HepG2 (cell line): ENCODE results near the gene UBP1. TPM values are rescaled to one million over a fixed set of nuclear protein-coding genes. Genes with fewer than 3 reads are reported as not detected.

ENCODE experiments used
- ATAC-seq: fragments of 200-7000 bp; cut with Tn5 transposase; 3 replicates; pipeline ENCODE4 v1.9.1; 2020; ENCODE audit warnings: mild to moderate bottlenecking, moderate library complexity
- BruUV-seq: library from RNA; stranded (reverse); fragments of 400-500 nt; replicated peaks from 2 replicates; lab custom pipeline; 2021; lab: Mats Ljungman, UMichigan
- CTCF ChIA-PET: fragments of 300-600 bp; formaldehyde crosslinking; extraction: SDS; loops from one replicate; lab custom pipeline; 2021; ENCODE audit warnings: low total read pairs, inconsistent platforms, low intra/inter-chr PET ratio; lab: Yijun Ruan, JAX
- POLR2A ChIA-PET: fragments of 350-600 bp; sonication (Branson Sonifier 250); formaldehyde crosslinking; loops from one replicate; lab custom pipeline; 2020; ENCODE audit warnings: antibody characterized with exemption, inconsistent platforms; lab: Yijun Ruan, JAX
- DNase-seq: peaks from one replicate; pipeline ENCODE4 v3.0.0-alpha.2; 2015; ENCODE audit warnings: low spot score
- FAIRE-seq: peaks from 3 replicates; lab custom pipeline; 2011; peaks lifted over from hg19 to GRCh38; lab: Jason Lieb, UNC
- H2AFZ ChIP-seq: one replicate; pipeline ENCODE4 v1.6.1; 2011; ENCODE audit warnings: low read length, inconsistent platforms
- H3K27ac ChIP-seq: fragments of 300-600 bp; 3 replicates; pipeline ENCODE4 v1.8.0; 2011; ENCODE audit warnings: mixed run types, mild to moderate bottlenecking, mixed read lengths, low read length, inconsistent platforms; ENCODE audit not compliant: insufficient read depth; ENCODE audit errors: extremely low read length
- H3K27me3 ChIP-seq, 2 experiments: fragments of 200-600 bp in 1 of 2; 2 replicates in 1 of 2; 3 replicates in 1 of 2; pipeline versions ENCODE4 v1.6.0 to v1.8.0; 2011; ENCODE audit warnings: low read length in 2 of 2, mild to moderate bottlenecking in 2 of 2, moderate library complexity in 2 of 2, inconsistent platforms in 1 of 2; ENCODE audit not compliant: insufficient read depth in 2 of 2, control insufficient read depth in 1 of 2
- H3K36me3 ChIP-seq, 2 experiments: fragments of 200-600 bp in 1 of 2; replicated peaks in 1 of 2; 2 replicates in 1 of 2; 3 replicates in 1 of 2; pipeline versions ENCODE4 v1.5.1 to v1.8.0; 2011; ENCODE audit warnings: low read length in 2 of 2, inconsistent platforms in 1 of 2; ENCODE audit not compliant: insufficient read depth in 2 of 2, control insufficient read depth in 1 of 2
- H3K4me1 ChIP-seq: 2 replicates; pipeline ENCODE4 v1.5.1; 2012; ENCODE audit warnings: low read length, inconsistent platforms; ENCODE audit not compliant: insufficient read depth
- H3K4me2 ChIP-seq: 2 replicates; pipeline ENCODE4 v1.6.0; 2011; ENCODE audit warnings: low read depth, low read length, inconsistent platforms
- H3K4me3 ChIP-seq, 3 experiments: fragments of 200-600 bp in 1 of 3; sonication (generic), shearing (Covaris generic) in 1 of 3; replicated peaks in 1 of 3; 2 replicates each; pipeline ENCODE4 v1.5.1; 2011 to 2016; ENCODE audit warnings: low read length in 3 of 3, inconsistent platforms in 2 of 3, low read depth in 2 of 3, mild to moderate bottlenecking in 2 of 3, control low read depth in 1 of 3, mixed read lengths in 1 of 3; ENCODE audit not compliant: insufficient read depth in 1 of 3
- H3K79me2 ChIP-seq: one replicate; pipeline ENCODE4 v1.6.1; 2011; ENCODE audit warnings: low read length, inconsistent platforms; ENCODE audit not compliant: insufficient read depth
- H3K9ac ChIP-seq: 2 replicates; pipeline ENCODE4 v1.6.0; 2011; ENCODE audit warnings: mild to moderate bottlenecking, low read depth, low read length, inconsistent platforms; ENCODE audit not compliant: insufficient read depth
- H3K9me3 ChIP-seq: 2 replicates; pipeline ENCODE4 v1.5.1; 2012; ENCODE audit warnings: mild to moderate bottlenecking, low read length
- H4K20me1 ChIP-seq: 2 replicates; pipeline ENCODE4 v1.6.0; 2011; ENCODE audit warnings: inconsistent platforms, mild to moderate bottlenecking, low read length, moderate library complexity; ENCODE audit not compliant: insufficient read depth
- ATF4 ChIP-seq, 2 experiments: fragments of 450-650 bp in 1 of 2; sonication (generic) in 1 of 2; formaldehyde crosslinking; IDR thresholded peaks; 2 replicates each; pipeline versions ENCODE4 v1.5.0 to v1.8.0; 2020 to 2022; ENCODE audit warnings: mild to moderate bottlenecking in 1 of 2, missing genetic modification reagents in 1 of 2
- ELF1 ChIP-seq: sonication (generic); formaldehyde crosslinking; IDR thresholded peaks from 2 replicates; pipeline ENCODE4 v1.4.0; 2020; ENCODE audit warnings: missing genetic modification reagents
- POGK ChIP-seq: sonication (generic); formaldehyde crosslinking; conservative IDR thresholded peaks from 2 replicates; pipeline ENCODE4 v1.8.0; 2022; ENCODE audit warnings: mild to moderate bottlenecking, moderate library complexity, missing genetic modification reagents
- SMYD3 ChIP-seq: sonication (generic); formaldehyde crosslinking; IDR thresholded peaks from 2 replicates; pipeline ENCODE4 v1.8.1; 2023; ENCODE audit warnings: mild to moderate bottlenecking, missing genetic modification reagents
- ZBTB3 ChIP-seq: sonication (generic); formaldehyde crosslinking; IDR thresholded peaks from 2 replicates; pipeline ENCODE4 v1.4.0; 2020; ENCODE audit warnings: low read depth, mild to moderate bottlenecking, moderate library complexity, missing genetic modification reagents, borderline replicate concordance
- ZNF292 ChIP-seq: sonication (generic); formaldehyde crosslinking; IDR thresholded peaks from 2 replicates; pipeline ENCODE4 v1.8.1; 2022; ENCODE audit warnings: mild to moderate bottlenecking, low read depth, missing genetic modification reagents, borderline replicate concordance
- ZNF30 ChIP-seq: sonication (generic); formaldehyde crosslinking; IDR thresholded peaks from 2 replicates; pipeline ENCODE4 v1.5.0; 2020; ENCODE audit warnings: mild to moderate bottlenecking, missing genetic modification reagents
- ZNF430 ChIP-seq: sonication (generic); formaldehyde crosslinking; IDR thresholded peaks from 2 replicates; pipeline ENCODE4 v1.9.0; 2021; ENCODE audit warnings: mild to moderate bottlenecking, missing genetic modification reagents
- in situ Hi-C: cut with HindIII; loops from 2 replicates; pipeline ENCODE4 v1.10.0; 2017; ENCODE audit warnings: low pct_unique_long_range_greater_than_20kb; ENCODE audit not compliant: extremely low pct_ligation_motif_present
- intact Hi-C: fragments of 100-400 bp; cut with micrococcal nuclease; formaldehyde crosslinking; loops from one replicate; pipeline ENCODE4 v1.10.0; 2022; ENCODE audit not compliant: unreplicated experiment
- polyA plus RNA-seq, 8 experiments: library from polyadenylated mRNA; depleted of rRNA in 3 of 8; stranded (reverse) in 7 of 8; unstranded in 1 of 8; fragments of >200 nt; fragmentation: Illumina TruSeq in 4 of 8; extraction: Trizol in 4 of 8; gene quantifications; 2 replicates each; pipeline versions ENCODE4 v1.2.1 to v1.2.3, GENCODE V29; 2011 to 2016; ENCODE audit warnings: low read depth in 4 of 8, missing spikeins in 1 of 8, mixed read lengths in 1 of 8; ENCODE audit not compliant: insufficient read depth in 1 of 8
- total RNA-seq, 5 experiments: library from RNA; depleted of rRNA; stranded (reverse); fragments of >200 nt; fragmentation: Illumina TruSeq; extraction: Trizol; gene quantifications; 2 replicates each; pipeline ENCODE4 v1.2.3, GENCODE V29; 2016; ENCODE audit warnings: low read depth in 1 of 5
- TF ChIP-seq, protein P1 (sequence below): IDR thresholded peaks from 2 replicates; pipeline ENCODE4 v1.6.1; 2012; ENCODE audit warnings: low read length, improper control_type of control experiment
- TF ChIP-seq, protein P2 (sequence below), 2 experiments: sonication (generic) in 1 of 2; formaldehyde crosslinking in 1 of 2; IDR thresholded peaks; 2 replicates each; pipeline versions ENCODE4 v1.4.0 to v1.6.1; 2016 to 2020; ENCODE audit warnings: borderline replicate concordance in 1 of 2, low read depth in 1 of 2, mild to moderate bottlenecking in 1 of 2, missing genetic modification reagents in 1 of 2

The UBP1 gene
- total and polyA plus RNA-seq, 2 of the 13 experiments (the other 11 are each of a cell fraction or from before 2014, with no cell fraction given) = 48.3 to 79.9 TPM

DNA sequence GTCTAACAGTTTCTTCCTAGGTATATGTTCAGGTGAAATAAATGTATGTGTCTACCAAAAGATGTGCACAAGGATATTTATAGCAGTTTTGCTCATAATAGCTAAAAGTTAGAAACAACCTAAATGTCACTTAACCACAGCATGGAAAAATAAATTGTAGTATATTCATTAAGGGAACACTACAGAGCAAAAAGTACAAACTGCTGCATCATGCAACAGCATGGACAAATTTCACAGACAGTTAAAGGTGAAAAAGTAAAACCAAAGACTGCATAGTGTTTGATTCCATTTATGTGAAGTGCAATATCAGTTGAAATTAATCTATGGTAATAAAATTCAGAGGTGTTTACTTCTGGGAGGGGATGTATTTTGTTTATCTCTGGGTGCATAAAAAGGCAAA, 100.4 kb downstream of the UBP1 start:
- no peak for DNase-seq
- no peak for TF ChIP-seq ZNF430 (CRISPR knock-in tag)
- TF ChIP-seq ZBTB3 = no peak
- no peak for TF ChIP-seq ZNF292
- TF ChIP-seq, protein P1, sequence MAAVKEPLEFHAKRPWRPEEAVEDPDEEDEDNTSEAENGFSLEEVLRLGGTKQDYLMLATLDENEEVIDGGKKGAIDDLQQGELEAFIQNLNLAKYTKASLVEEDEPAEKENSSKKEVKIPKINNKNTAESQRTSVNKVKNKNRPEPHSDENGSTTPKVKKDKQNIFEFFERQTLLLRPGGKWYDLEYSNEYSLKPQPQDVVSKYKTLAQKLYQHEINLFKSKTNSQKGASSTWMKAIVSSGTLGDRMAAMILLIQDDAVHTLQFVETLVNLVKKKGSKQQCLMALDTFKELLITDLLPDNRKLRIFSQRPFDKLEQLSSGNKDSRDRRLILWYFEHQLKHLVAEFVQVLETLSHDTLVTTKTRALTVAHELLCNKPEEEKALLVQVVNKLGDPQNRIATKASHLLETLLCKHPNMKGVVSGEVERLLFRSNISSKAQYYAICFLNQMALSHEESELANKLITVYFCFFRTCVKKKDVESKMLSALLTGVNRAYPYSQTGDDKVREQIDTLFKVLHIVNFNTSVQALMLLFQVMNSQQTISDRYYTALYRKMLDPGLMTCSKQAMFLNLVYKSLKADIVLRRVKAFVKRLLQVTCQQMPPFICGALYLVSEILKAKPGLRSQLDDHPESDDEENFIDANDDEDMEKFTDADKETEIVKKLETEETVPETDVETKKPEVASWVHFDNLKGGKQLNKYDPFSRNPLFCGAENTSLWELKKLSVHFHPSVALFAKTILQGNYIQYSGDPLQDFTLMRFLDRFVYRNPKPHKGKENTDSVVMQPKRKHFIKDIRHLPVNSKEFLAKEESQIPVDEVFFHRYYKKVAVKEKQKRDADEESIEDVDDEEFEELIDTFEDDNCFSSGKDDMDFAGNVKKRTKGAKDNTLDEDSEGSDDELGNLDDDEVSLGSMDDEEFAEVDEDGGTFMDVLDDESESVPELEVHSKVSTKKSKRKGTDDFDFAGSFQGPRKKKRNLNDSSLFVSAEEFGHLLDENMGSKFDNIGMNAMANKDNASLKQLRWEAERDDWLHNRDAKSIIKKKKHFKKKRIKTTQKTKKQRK = no peak
- no peak for TF ChIP-seq ELF1
- TF ChIP-seq, protein P2, sequence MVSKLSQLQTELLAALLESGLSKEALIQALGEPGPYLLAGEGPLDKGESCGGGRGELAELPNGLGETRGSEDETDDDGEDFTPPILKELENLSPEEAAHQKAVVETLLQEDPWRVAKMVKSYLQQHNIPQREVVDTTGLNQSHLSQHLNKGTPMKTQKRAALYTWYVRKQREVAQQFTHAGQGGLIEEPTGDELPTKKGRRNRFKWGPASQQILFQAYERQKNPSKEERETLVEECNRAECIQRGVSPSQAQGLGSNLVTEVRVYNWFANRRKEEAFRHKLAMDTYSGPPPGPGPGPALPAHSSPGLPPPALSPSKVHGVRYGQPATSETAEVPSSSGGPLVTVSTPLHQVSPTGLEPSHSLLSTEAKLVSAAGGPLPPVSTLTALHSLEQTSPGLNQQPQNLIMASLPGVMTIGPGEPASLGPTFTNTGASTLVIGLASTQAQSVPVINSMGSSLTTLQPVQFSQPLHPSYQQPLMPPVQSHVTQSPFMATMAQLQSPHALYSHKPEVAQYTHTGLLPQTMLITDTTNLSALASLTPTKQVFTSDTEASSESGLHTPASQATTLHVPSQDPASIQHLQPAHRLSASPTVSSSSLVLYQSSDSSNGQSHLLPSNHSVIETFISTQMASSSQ (IDR thresholded peaks at IDR 0.05; ENCODE audit: low read depth) = no peak
- TF ChIP-seq, protein P2 (CRISPR knock-in tag; IDR thresholded peaks at IDR 0.05; ENCODE audit: borderline replicate concordance) = no peak
- no peak for TF ChIP-seq POGK (CRISPR knock-in tag)
- no peak for TF ChIP-seq ATF4 (CRISPR knock-in tag; IDR thresholded peaks at IDR 0.05)
- TF ChIP-seq SMYD3 (CRISPR knock-in tag) = no peak
- no peak for TF ChIP-seq ZNF30
- H3K79me2 ChIP-seq = no peaks in the 10 kb centered on the region
- H3K4me1 ChIP-seq = no peaks in the 10 kb centered on the region
- H3K27ac ChIP-seq = no peak overlapping the region
- CTCF ChIA-PET = no interaction called here
- H4K20me1 ChIP-seq = no peaks in the 10 kb centered on the region
- H3K4me3 ChIP-seq = no peak overlapping the region
- ATAC-seq = no peak
- H3K36me3 ChIP-seq = no peaks in the 10 kb centered on the region
- POLR2A ChIA-PET = no interaction called here
- H3K9ac ChIP-seq = no peak overlapping the region
- in situ Hi-C loops (no loop called here), intact Hi-C loops (no loop called here)
- FAIRE-seq = no peak
- BruUV-seq = no TSS peak
- H2AFZ ChIP-seq = no peak overlapping the region
- no peak overlapping the region for H3K4me2 ChIP-seq
- H3K27me3 ChIP-seq = no peaks in the 10 kb centered on the region
- H3K9me3 ChIP-seq = peaks cover 2% of the 10 kb centered on the region
